ENCODE results near the gene TM7SF2.

TM7SF2 gene

GRCh38 chr11:65111744-65112545 is at the start of gene TM7SF2:
TSS of gene TM7SF2 (plus strand) at chr11:65111872. CDS start at chr11:65112016, 144 bp downstream.
- peak; percentile 99 for DNase-seq

GRCh38 chr11:65063532-65063931 is 48.1 kb upstream of the TM7SF2 start:
- no peak for DNase-seq

- no peak for DNase-seq
Measured at GRCh38 chr11:65064847-65065240, 46.8 kb upstream of the TM7SF2 start.

- DNase-seq = no peak
Measured at GRCh38 chr11:65065851-65066250, 45.8 kb upstream of the TM7SF2 start.

- no peak for DNase-seq
Measured at GRCh38 chr11:65066315-65066714, 45.4 kb upstream of the TM7SF2 start.

- DNase-seq = no peak
Measured at GRCh38 chr11:65066805-65067291, 44.8 kb upstream of the TM7SF2 start.

GRCh38 chr11:65067446-65067845 is 44.2 kb upstream of the TM7SF2 start:
- no peak for DNase-seq

- no peak for DNase-seq
Measured at GRCh38 chr11:65069217-65069616, 42.5 kb upstream of the TM7SF2 start.

GRCh38 chr11:65071907-65072630 is 39.6 kb upstream of the TM7SF2 start:
- no peak for DNase-seq

GRCh38 chr11:65072631-65072966 is 39.1 kb upstream of the TM7SF2 start:
- DNase-seq = no peak

- no peak for DNase-seq
Measured at GRCh38 chr11:65077451-65077850, 34.2 kb upstream of the TM7SF2 start.

GRCh38 chr11:65078151-65078550 is 33.5 kb upstream of the TM7SF2 start:
- DNase-seq = peak; percentile 80

- DNase-seq = no peak
Measured at GRCh38 chr11:65078786-65079342, 32.8 kb upstream of the TM7SF2 start.

- DNase-seq = no peak
Measured at GRCh38 chr11:65083134-65083833, 28.4 kb upstream of the TM7SF2 start.

- peak; percentile 95 for DNase-seq
Measured at GRCh38 chr11:65083834-65084597, 27.7 kb upstream of the TM7SF2 start, which contains the start of the genes CDCA5 and ZFPL1. TSS of gene CDCA5 (minus strand) at chr11:65084040. CDS start at chr11:65083978, 62 bp downstream. TSS of gene ZFPL1 (plus strand) at chr11:65084222. CDS start at chr11:65084699, 477 bp downstream.

- no peak for DNase-seq
Measured at GRCh38 chr11:65084598-65085375, 26.9 kb upstream of the TM7SF2 start.

GRCh38 chr11:65085446-65085845 is 26.2 kb upstream of the TM7SF2 start:
- DNase-seq = no peak

- DNase-seq = no peak
Measured at GRCh38 chr11:65086809-65087208, 24.9 kb upstream of the TM7SF2 start.

GRCh38 chr11:65087216-65087615 is 24.5 kb upstream of the TM7SF2 start:
- no peak for DNase-seq

- no peak for DNase-seq
Measured at GRCh38 chr11:65087827-65088226, 23.8 kb upstream of the TM7SF2 start.

GRCh38 chr11:65089621-65090020 is 22.1 kb upstream of the TM7SF2 start:
- DNase-seq = no peak
